T-helper 22 cell (primary cell): ENCODE data around the gene UBA6.
"Not testable (repeated sequence)": the region's sequence is repeated elsewhere in the genome, so short reads cannot be mapped to it uniquely, and the experiment has no call there.

Source experiments
- DNase-seq: peaks from one replicate; pipeline ENCODE4 v3.0.0-alpha.2; 2020; ENCODE audit warnings: low read depth

UBA6 gene

DNA sequence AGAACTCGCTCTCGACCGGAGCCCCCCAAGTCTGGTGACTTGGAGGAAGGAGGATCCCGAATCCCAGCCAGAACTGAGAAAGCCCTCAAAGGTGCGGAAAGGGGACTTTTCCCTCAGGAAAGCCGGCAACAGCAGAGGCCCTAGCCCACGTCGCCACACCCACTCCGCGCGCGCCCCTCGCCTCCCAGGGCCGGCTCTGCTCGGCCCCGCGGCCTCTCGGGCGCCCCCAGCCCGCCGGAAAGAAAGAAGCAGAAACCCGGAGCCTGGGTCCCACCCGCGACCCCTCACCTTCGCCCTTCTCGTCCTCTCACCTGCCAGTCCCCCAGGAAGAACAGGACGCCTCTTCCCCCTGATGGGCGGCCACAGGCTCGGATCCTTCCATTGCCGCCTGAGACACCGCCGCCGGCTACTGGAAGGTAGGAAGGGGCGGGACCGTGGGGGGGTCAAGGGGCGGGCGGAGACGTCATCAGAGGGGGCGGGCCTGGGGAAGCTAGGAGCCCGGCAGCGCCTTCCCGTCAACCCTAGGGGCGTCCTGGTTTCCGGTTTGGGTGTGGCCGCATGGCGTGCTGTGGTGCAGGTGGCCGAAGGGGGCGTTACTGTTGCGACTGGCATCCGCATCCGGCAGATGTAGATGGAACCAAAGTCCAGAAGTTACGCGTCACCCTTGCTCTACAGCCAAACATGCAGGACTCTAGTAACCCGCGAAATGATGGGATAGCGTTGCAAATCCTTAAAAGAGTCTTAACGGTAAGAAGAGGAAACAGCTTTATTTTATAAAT lies at the start of gene UBA6:
TSS of gene UBA6 (minus strand) at position 418 of the 779 bp plus-strand sequence. CDS start at position 382, 36 bp downstream.
- peak; percentile 91 for DNase-seq

DNA sequence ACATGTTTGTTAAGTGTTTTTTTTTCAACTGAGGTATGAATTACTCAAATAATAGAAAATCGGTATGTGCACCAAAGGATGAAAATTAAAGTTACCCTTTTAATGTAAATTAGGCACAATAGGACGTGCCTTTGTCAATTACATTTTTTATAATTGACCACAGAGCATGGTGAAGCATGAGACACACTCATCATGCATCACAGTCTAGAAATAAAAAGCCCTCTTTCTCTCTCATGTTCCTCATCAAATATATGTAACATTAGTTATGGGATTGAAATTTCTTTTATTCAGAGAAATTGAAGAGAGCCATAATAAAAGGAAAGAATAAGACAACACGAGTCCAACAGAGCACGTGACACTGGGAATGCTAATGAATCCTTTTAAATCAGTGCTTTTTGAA lies 49.7 kb upstream of the UBA6 start:
- DNase-seq: no peak

DNA sequence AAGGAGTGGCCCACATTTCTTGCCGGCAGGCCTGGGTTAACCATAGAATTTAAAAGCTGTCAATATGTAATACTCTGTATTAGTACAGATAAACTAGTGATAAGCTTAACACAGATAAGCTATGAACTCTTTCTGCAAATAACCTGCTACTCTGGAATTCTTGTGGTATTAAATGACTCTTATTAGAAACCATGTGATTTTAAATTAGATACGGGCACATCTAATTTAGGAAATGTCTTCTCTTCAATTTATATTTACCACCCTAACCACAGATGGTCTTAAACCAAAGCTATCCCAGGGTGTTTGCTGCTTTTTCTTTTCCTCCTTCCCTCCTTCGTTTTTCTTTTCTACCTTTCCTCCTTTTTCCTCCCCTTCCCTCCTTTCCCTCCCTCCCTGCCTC lies 48.3 kb upstream of the UBA6 start:
- no peak for DNase-seq

DNA sequence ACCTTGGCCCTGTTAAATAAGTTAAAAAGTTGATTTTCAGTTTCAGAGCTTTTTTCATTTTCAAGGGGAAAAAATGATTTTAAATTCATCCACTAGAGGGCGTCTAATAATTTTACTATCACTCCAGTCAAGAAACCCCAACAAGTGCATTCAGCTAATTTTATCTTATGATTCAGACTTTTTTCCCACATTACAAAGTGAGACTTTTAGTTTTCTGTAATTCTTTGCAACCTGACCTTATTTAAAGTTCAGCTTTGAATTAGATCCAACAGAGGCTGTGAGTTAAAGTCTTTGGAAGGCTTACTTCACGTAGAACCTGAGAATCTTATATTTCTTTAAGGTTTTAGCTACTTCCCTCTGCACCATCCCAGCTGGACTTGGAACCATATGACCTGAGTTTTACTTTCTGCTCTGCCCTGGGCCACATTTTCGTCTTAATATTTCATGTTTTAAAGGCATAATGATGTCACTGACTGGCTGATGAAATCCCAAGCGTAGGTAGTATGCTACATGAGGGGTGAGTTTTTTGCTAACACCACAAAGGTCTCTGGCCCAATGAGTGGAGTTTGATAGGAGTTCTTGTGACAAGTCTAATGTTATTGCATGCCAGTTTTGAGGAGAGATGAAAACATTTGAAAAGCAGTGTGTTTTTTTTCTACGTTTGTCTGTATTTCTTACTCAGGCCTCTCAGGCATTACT lies 46.0 kb upstream of the UBA6 start:
- no peak for DNase-seq

DNA sequence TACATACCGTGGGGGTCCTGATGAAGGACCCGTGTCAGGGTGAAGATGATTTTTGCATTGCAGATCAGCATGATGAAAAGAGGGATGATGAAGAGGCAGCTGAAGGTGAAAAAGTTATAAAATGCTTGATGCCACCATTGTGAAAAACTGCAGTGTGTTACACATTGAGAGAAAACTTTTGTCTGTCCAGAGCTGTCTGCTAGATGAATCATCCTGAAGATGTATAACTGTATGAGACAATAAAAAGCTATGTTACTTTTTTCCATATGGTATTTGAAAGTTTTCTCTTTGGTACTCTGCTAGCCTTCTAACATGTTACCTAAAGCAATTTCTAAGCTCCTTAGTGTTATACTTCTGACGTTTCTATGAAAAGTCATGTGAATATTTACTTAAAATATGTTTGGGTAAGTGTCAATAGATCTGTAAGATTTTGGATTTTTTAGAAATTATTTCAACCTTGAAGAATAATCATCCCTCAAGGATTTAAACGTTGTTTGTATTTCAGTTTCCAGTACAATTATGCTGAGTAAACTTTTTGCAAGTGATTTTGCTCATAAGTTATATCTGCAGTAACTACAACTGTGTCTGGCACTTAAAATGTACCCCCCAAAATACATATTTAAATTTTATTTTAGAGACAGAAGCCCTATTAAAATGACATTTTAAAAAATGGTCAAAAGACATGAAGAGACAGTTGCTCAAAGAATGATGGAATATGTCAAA lies 43.8 kb upstream of the UBA6 start:
- DNase-seq: no peak

DNA sequence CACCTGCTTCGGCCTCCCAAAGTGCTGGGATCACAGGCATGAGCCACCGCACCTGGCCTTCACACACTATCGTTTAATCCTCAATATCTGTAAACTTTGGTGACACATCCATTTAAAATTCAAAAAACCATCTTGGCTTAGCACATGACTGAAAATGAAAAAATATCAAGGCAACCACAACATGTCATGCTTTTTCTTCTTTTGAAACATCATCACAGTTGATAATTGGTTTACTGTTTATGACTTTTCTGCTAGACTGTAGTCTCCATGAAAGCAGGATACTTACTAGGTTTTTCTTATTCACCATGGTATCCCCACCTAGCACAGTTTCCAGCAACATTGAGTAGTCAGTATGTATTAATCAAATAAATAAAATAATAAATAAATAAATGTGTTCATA lies 42.2 kb upstream of the UBA6 start:
- DNase-seq: no peak

DNA sequence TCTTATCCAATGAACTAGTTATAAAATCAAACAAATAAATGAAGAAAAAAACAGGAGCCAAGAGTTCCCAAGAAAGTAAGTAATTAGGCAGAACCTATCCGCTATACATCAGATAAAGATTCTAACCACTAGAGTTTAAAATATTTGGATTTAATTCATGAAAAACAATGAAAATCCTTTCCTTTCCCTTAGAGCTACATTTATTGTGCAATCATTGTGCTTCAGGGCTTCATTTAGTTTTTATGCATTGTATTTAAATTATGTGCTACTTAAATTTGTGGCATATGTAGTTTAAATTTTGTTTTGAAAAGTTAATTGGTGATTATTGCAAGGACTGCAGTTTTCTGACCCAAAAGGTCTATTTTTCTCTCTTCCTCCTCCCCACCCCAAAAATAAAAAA lies 35.3 kb upstream of the UBA6 start:
- no peak for DNase-seq

DNA sequence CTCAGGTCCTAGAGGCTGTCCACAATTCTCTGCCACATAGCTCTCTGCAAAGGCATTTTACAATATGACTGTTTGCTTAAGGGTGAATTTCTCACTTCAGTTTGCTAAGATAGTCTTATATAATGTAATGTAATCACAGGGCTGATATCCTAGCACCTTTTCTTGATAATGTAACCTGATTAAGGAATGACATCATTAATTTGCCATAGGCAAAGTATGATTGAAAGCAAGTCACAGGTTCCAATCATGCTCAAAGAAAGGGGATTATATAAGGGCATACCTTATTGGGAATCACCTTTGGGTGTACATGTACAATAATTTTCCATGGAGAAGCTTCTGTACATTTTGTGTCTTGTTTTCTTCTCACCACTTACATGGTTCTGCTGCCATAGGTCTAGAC lies 34.4 kb upstream of the UBA6 start:
- DNase-seq: no peak

DNA sequence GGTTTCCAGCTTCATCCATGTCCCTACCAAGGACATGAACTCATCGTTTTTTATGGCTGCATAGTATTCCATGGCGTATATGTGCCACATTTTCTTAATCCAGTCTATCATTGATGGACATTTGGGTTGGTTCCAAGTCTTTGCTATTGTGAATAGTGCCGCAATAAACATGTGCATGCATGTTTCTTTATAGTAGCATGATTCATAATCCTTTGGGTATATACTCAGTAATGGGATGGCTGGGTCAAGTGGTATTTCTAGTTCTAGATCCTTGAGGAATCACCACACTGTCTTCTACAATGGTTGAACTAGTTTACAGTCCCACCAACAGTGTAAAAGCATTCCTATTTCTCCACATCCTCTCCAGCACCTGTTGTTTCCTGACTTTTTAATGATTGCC lies 29.6 kb upstream of the UBA6 start:
- not testable (repeated sequence) for DNase-seq

DNA sequence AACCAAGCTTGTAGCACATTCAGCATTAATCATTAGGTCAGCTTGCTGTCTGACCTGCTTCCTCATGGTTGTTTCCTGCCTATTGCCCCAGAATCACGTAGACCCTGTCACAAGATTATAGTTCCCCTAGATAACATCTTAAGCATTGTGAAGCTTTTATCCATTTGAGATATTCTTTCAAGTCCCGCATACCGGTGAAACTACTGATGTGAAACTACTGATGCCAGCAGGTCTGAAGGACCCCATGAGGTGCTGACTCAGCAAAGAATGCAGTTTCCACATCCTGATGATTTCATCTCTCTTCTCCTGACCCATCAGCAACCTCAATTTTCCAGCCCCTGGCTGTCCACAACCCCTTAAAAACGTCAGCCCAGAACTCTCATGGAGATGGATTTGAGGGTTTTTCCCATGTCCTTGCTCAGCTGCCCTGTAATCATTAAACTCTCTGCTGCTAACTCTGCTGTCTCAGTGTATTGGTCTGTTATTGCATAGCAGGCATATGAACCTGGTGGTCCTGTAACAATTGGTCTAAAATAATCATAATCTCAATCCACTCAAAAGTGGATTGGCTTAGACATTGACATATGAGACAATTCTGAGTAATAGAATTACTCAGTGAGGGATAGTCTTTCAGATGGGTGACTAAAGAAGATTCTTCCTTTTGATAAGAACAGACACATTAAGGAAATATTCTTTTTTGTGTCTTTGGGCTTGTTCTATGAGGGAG lies 26.3 kb upstream of the UBA6 start:
- no peak for DNase-seq

DNA sequence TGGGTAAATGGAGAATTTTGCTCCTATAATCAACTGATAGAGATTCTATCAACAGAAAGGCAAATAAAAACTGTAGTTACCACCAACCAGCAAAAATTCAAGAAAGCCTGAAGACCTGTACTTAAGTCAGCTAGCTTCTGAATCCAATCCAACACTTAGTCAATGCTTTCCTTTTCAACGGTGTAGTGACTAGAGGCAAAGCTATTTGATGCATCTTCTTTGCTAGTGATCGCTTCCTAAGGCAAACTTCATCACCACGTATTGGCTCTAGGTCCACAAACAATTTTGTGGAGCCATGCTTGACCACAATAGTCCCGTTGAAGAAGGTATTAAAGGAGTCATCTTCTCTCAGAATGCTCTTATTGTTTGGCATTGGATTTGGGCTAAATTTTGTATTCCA lies 25.0 kb upstream of the UBA6 start:
- no peak for DNase-seq

DNA sequence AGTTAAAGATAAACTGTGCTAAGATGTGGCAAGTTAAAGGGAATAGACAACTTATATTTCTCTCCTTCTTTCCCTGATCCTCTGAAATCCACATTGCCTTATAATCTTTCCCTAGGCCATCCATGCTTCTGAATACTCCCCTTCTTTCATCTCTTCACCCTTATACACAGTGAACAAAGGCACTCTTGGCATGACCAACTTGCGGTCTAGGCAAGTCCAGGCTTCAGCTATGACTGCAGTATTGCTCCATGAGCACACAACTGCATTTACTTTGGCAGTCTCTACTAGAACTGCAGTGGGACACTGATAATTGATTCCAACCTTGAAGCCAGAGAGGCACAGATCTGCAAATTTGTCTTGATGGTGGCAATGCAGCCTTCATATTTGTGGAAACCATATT lies 24.2 kb upstream of the UBA6 start:
- DNase-seq: no peak

DNA sequence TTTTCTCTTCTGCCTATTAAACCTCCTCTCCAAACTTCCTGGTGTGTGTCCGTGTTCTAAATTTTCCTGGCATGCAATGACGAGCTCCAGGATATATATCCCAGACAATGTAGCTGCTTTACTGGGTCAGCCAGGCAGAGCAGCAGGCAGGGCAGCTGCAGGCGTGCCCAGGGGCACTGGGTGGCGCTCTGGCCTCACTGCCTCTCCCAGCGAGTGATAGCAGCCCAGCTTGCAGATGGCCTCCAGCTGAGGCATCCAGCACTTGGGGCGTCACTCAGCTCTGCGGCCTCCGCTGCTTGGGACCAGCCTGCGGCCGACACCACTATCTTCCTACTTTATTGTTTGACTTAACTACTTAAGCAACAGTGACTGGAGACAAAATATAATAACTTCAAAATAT lies 23.0 kb upstream of the UBA6 start:
- no peak for DNase-seq

DNA sequence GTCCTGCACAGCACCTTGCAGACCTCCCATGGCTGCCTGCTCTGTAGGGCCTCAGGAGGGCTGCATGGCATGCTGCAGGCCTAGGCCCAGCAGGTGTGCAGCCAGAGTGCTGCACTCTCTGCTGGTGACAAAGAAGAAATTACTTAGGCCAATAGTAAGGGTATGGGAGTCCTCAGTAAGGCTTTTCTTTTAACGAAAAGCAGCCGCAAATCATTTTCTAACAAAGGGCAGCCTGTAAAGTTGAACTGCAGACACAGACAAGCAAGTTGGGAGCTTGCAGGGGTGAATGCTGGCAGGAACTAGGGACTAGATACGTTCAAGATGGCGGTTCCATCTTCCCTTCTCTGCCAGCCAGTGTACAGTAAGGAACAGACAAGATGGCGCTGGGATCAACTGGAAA lies 22.4 kb upstream of the UBA6 start:
- DNase-seq: no peak

DNA sequence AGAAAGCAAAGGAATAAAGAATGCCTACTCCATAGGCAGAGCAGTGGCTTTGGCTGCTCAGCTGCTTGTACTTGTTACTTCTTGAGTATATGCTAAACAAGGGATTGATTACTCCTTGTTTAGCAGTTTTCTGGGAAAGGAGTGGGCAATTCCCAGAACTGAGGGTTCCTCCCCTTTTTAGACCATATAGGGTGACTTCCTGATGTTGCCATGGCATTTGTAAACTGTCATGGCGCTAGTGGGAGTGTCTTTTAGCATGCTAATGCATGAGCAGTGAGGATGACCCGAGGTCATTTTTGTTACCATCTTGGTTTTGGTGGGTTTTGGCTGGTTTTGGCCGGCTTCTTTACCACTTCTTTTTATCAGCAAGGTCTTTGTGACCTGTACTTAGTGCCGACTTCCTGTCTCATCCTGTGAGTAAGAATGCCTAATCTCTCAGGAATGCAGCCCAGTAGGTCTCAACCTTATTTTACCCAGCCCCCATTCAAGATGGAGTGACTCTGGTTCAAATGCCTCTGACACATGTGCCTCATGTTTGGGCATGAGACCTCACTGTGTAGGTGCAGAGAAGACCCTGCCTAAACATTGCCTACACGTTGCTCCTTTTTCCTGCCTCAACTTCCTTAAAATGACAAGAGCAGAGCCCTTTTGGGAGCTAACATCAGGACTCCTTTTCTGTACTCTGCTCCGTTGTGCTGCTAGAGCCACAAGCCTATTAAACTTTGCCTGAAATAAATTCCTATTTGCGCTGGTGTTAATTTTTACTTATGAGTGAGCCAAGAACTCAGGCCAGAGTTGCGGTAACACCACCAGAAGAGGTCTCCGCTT lies 21.0 kb upstream of the UBA6 start:
- no peak for DNase-seq

DNA sequence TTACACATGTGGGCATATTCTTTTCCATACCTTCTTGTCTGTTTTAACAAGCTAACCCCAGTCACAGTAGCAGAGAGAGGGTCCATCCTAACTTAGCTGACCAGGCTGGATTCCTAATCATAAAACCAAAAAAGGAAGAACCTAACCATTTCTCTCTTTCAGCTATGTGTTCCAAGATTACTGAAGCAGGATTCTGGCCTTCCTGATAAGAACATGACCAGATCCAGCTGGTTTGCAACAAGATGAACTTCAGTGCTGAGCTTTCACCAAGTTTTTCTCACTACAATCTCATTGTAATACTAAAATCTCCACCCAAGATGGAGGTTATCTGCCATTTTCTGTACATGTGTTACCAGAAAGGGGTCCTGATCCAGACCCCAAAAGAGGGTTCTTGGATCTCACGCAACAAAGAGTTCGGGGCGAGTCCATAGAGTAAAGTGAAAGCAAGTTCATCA lies 20.4 kb upstream of the UBA6 start:
- no peak for DNase-seq

DNA sequence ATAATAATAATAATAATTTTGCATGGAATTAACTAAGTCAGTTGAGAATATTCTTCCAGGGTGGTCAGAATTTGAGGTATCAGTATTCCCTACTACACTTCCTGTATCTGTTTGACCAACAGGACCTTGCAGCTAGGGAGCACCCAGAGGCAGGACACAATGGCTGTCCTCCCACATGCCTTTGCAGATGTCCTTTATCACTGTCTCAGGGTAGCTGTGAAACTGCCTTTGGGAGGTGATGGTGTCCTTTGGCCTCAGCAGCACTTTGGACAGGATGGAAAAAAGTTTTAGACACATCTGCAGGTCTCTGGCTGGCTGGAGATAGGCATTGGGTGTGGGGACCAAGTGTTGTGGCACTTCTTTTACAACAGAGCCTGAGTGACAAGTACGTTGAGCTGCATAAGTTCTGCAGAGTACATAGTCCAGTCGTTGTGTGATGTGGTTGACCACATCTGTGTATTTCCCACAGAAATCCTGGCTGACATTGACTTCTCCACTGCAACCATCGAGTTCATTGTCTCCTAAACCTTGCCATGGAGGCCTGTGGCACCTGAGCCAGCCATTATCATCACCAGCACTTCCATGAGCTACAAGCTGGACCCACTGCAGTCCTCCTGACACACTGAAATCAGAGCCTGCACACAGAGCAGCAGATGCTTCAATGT lies 19.1 kb upstream of the UBA6 start:
- DNase-seq: no peak

DNA sequence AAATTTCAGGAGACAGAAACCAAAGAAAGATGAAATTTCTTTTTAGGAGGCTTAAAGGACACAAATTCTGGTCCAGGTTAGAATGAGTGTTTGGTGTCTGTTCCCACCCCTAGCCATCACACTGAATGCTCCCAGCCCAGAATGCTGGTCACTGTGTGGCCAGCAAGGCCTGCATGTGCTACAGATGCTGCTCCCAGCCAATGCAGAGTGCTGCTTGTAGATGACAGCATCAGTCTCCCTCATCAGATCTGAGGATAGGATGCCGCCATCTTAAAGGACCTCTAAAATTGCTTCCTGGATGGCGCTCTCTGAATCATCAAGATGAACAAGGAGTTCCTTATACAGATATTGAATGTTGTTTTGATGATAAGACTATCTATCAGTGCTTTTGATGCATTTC lies 17.9 kb upstream of the UBA6 start:
- no peak for DNase-seq

DNA sequence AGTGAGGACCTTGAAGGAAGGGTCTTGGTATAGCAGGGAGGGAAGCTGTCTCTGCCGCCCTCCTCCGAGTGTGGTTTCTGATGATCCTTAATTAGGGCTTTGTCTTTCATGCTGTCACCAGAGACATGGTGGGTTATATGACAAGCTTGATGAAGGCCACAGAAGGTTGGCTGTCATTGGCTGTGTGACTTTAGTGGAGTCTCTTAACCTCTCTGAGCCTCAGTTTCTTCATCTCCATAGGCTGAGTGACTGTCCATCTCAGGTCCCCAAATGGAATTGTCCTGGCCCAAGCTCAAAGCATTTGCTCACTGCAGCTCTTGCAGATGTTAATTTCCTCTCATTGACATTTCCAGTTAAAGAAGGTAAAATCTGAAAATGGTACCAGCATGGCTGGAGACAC lies 16.6 kb upstream of the UBA6 start:
- DNase-seq: no peak

DNA sequence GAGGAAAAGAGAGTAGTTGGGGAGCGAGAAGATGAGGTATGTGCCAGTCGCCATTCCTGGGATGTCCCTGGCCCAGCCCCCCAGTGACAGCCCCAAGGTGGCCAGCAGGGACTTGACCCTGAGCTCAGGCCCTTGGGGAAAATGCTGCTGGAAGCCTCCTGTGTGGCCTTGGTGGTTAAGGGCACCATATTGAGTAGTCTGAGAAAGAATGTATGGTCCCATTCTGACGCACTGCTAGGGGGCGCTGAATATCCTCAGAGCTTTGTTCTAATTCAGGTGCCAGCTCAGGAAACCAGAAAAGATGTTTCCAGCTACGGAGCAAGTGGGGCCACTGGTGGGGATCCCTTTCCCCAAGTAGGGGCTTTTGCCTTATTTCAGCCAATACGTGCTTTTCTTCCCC lies 14.0 kb upstream of the UBA6 start:
- DNase-seq: no peak

DNA sequence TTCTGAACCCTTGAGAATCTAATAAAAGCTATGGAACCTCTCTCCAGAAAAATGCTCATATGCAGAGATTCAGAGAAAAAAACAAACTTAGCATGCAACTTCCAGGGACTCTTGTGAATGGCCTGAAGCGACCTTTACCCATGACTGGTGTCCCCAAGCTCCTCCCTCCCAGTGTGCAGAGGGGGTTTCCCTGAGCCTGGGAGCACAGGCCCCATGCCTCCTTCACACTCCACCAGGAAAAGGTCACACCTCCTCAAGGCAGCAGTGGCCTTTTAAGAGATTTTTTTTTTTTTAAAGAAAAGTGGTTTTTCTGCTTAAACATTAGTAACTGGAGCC lies 13.3 kb upstream of the UBA6 start:
- no peak for DNase-seq
